K562 (cell line): ENCODE measurements around the gene B3GLCT. TPM values are rescaled to one million over a fixed set of nuclear protein-coding genes. Genes with fewer than 3 reads are reported as not detected.

Source experiments
- ARID4B ChIP-seq: sonication (generic); formaldehyde crosslinking; IDR thresholded peaks from 2 replicates; pipeline ENCODE4 v1.8.0; 2022; ENCODE audit warnings: mild to moderate bottlenecking, missing genetic modification reagents
- HDAC3 ChIP-seq: fragments of 450-650 bp; IDR thresholded peaks from 2 replicates; pipeline ENCODE4 v1.6.1; 2018; ENCODE audit warnings: borderline replicate concordance, mild to moderate bottlenecking, moderate library complexity; ENCODE audit not compliant: partially characterized antibody
- JUNB ChIP-seq: fragments of 450-650 bp; formaldehyde crosslinking; conservative IDR thresholded peaks from 2 replicates; pipeline ENCODE4 v1.4.0; 2020; ENCODE audit warnings: mild to moderate bottlenecking
- KLF10 ChIP-seq: fragments of 250-450 bp; sonication (Bioruptor Pico); IDR thresholded peaks from 2 replicates; pipeline ENCODE4 v1.6.1; 2021; ENCODE audit warnings: matching md5 sums
- NFIC ChIP-seq: fragments of 450-650 bp; IDR thresholded peaks from 2 replicates; pipeline ENCODE4 v1.6.1; 2017; ENCODE audit warnings: mild to moderate bottlenecking, inconsistent platforms
- STAT5B ChIP-seq: fragments of 250-450 bp; sonication (Bioruptor Pico); IDR thresholded peaks from 2 replicates; pipeline ENCODE4 v1.8.0; 2021; ENCODE audit warnings: mild to moderate bottlenecking, inconsistent platforms
- polyA plus RNA-seq, 8 experiments: library from polyadenylated mRNA; depleted of rRNA in 4 of 8; stranded (reverse) in 5 of 8; unstranded in 3 of 8; fragments of >200 nt; fragmentation: Nextera tagmentation in 2 of 8; fragmentation: Illumina TruSeq in 1 of 8; extraction: Ambion mirVana in 2 of 8; extraction: Trizol in 1 of 8; gene quantifications; 2 replicates each; pipeline versions ENCODE4 v1.2.1 to v1.2.3, GENCODE V29; 2011 to 2014; ENCODE audit warnings: inconsistent platforms in 1 of 8, missing spikeins in 1 of 8
- total RNA-seq, 7 experiments: library from RNA; depleted of rRNA in 6 of 7; stranded (reverse); fragments of >200 nt in 6 of 7; fragmentation: Illumina TruSeq in 2 of 7; extraction: Trizol in 2 of 7; gene quantifications; 2 replicates each; pipeline versions ENCODE4 v1.2.1 to v1.2.3, GENCODE V29; 2011 to 2021; ENCODE audit warnings: low replicate concordance in 1 of 7
- TF ChIP-seq, protein P1 (sequence below): fragments of 450-650 bp; IDR thresholded peaks from 2 replicates; pipeline ENCODE4 v1.6.1; 2017; ENCODE audit warnings: antibody characterized with exemption, mild to moderate bottlenecking
- TF ChIP-seq, protein P2 (sequence below), 2 experiments: fragments of 450-650 bp; formaldehyde crosslinking in 1 of 2; IDR thresholded peaks; 2 replicates each; pipeline versions ENCODE4 v1.4.0 to v1.6.1; 2014 to 2020; ENCODE audit warnings: mild to moderate bottlenecking in 2 of 2, borderline replicate concordance in 1 of 2, low read depth in 1 of 2

B3GLCT gene
- total and polyA plus RNA-seq, 9 of the 15 experiments (the other 6 are each of a cell fraction or from before 2014, with no cell fraction given) = 1.1 to 5.1 (median 2.9) TPM

DNA sequence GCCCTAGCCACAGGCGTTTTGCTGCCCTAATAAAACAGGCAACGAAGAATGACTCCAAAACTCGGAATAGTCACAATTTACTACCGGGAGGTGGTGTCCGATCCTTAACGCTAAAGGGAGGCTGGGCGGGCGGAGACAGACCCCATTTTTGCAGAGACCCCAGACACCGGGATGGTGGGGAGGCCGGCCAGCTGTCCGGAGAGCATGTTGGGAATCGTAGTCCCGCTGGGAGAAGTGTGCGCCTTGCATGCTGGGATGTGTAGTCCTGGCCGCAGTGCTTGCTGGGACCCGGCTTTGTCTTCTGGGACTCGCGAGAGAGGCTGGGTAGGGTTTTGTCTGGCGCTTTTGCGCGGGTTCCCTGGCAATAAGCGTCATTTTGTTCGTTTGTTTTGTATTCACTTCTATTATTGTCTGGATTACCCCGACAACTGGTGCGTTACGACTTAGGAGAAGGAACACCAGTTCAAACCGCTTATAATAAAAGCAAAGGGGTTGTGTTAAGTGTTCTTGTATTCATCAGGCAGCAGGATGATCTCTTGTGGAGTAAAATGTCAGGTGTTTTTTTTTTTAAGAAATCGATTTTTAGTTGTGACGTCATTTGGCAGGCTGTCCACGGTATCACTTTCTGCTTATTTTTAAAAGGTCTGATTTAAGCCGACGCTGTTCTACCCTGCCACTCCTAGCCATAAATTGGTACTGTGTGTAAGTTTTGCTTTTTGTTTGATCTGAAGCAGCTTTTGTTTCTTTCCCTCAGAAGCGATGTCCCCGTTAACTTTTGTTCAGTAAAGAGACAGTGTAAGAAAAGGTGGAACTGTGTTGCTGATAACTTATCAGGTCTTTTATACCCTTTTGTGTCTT is 37.4 kb upstream of the B3GLCT start (continued):
- TF ChIP-seq, protein P1, sequence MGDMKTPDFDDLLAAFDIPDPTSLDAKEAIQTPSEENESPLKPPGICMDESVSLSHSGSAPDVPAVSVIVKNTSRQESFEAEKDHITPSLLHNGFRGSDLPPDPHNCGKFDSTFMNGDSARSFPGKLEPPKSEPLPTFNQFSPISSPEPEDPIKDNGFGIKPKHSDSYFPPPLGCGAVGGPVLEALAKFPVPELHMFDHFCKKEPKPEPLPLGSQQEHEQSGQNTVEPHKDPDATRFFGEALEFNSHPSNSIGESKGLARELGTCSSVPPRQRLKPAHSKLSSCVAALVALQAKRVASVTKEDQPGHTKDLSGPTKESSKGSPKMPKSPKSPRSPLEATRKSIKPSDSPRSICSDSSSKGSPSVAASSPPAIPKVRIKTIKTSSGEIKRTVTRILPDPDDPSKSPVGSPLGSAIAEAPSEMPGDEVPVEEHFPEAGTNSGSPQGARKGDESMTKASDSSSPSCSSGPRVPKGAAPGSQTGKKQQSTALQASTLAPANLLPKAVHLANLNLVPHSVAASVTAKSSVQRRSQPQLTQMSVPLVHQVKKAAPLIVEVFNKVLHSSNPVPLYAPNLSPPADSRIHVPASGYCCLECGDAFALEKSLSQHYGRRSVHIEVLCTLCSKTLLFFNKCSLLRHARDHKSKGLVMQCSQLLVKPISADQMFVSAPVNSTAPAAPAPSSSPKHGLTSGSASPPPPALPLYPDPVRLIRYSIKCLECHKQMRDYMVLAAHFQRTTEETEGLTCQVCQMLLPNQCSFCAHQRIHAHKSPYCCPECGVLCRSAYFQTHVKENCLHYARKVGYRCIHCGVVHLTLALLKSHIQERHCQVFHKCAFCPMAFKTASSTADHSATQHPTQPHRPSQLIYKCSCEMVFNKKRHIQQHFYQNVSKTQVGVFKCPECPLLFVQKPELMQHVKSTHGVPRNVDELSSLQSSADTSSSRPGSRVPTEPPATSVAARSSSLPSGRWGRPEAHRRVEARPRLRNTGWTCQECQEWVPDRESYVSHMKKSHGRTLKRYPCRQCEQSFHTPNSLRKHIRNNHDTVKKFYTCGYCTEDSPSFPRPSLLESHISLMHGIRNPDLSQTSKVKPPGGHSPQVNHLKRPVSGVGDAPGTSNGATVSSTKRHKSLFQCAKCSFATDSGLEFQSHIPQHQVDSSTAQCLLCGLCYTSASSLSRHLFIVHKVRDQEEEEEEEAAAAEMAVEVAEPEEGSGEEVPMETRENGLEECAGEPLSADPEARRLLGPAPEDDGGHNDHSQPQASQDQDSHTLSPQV = 0 out of 2 replicates have a peak, but pooled peaks have one; percentile 52
- 0 out of 2 replicates have a peak, but pooled peaks have one; percentile 12 for TF ChIP-seq NFIC
- TF ChIP-seq JUNB (CRISPR knock-in tag) = no peak
- TF ChIP-seq HDAC3 = peak; percentile 46
- TF ChIP-seq STAT5B (CRISPR knock-in tag) = no peak
- TF ChIP-seq ARID4B (CRISPR knock-in tag) = 0 out of 2 replicates have a peak, but pooled peaks have one; percentile 12
- TF ChIP-seq KLF10 = no peak
- TF ChIP-seq, protein P2, sequence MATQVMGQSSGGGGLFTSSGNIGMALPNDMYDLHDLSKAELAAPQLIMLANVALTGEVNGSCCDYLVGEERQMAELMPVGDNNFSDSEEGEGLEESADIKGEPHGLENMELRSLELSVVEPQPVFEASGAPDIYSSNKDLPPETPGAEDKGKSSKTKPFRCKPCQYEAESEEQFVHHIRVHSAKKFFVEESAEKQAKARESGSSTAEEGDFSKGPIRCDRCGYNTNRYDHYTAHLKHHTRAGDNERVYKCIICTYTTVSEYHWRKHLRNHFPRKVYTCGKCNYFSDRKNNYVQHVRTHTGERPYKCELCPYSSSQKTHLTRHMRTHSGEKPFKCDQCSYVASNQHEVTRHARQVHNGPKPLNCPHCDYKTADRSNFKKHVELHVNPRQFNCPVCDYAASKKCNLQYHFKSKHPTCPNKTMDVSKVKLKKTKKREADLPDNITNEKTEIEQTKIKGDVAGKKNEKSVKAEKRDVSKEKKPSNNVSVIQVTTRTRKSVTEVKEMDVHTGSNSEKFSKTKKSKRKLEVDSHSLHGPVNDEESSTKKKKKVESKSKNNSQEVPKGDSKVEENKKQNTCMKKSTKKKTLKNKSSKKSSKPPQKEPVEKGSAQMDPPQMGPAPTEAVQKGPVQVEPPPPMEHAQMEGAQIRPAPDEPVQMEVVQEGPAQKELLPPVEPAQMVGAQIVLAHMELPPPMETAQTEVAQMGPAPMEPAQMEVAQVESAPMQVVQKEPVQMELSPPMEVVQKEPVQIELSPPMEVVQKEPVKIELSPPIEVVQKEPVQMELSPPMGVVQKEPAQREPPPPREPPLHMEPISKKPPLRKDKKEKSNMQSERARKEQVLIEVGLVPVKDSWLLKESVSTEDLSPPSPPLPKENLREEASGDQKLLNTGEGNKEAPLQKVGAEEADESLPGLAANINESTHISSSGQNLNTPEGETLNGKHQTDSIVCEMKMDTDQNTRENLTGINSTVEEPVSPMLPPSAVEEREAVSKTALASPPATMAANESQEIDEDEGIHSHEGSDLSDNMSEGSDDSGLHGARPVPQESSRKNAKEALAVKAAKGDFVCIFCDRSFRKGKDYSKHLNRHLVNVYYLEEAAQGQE (IDR thresholded peaks at IDR 0.05; ENCODE audit: borderline replicate concordance) = no peak
- TF ChIP-seq, protein P2 (CRISPR knock-in tag; IDR thresholded peaks at IDR 0.05; ENCODE audit: low read depth) = no peak
